Endometrial microvascular endothelial cells (primary cell): Measurements from ENCODE around the gene SCAANT1. TPM values are rescaled to one million over a fixed set of nuclear protein-coding genes. Genes with fewer than 3 reads are reported as not detected.

Experiments
- in situ Hi-C: cut with HindIII; loops from 2 replicates; pipeline ENCODE4 v1.10.0; 2017; ENCODE audit warnings: low sequenced_read_pairs, low pct_unique_long_range_greater_than_20kb; ENCODE audit errors: inconsistent ontology term
- total RNA-seq: library from RNA; depleted of rRNA; stranded (reverse); fragments of >200 nt; gene quantifications from one replicate; pipeline ENCODE4 v1.2.3, GENCODE V29; 2015; ENCODE audit errors: inconsistent ontology term

The SCAANT1 gene
- not detected for total RNA-seq

DNA sequence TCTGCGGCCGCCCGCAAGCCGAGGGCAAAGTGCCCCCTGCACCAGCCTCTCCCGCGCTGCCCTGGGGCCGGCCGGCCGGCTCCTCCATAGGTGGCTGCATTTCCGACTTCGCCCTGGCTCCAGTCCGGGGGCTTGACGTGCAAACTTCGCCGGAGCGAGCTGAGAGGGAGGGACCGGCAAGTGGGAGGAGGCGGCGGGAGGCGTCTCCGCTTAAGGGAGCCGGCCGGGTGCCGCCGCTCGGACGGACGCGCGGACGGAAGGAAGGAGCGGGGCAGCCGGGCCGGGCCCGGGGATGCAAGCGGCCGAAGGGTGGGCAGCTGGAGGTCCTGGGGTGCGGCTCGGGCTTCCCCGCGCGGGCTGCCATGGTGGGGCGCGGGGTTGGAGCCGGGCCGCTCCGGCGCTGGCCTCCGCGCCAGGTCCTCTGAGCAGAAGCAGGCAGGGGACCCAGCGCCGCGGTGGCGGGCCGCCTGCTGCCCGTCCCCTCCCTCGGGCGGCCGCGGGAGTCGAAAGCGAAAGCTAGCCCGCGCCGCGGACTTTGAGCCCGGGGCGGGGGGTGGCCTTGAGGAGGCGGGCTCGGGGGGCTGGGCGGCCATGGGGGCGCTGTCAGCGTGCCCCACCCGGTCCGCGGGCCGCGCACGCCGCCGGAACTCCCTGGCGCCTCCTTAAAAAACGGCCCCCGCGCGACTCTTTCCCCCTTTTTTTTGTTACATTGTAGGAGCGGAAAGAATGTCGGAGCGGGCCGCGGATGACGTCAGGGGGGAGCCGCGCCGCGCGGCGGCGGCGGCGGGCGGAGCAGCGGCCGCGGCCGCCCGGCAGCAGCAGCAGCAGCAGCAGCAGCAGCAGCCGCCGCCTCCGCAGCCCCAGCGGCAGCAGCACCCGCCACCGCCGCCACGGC is at the start of gene SCAANT1:
Gene SCAANT1, minus strand, starts transcription at position 511 of the 895 bp plus-strand sequence.
- in situ Hi-C loops, result no loop called here

DNA sequence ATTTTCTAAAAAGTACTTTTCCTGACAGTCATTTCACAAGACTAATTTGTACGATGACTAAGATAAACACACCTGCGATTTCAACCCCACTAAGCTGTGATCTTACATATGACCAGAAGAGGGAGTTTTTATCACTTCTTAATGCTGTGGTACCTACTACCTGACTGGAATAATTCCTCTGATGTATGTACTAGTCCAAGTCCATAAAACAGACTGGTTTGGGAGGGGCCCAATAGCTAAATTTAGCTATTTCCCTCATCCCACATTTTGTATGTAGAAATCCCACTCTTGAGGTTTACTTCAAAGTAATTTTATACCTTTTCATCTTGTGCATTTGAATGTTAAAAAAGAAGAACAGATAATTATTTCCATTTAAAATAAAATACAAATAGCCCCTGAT is 49.7 kb upstream of the SCAANT1 start:
- in situ Hi-C loops, result no loop called here

DNA sequence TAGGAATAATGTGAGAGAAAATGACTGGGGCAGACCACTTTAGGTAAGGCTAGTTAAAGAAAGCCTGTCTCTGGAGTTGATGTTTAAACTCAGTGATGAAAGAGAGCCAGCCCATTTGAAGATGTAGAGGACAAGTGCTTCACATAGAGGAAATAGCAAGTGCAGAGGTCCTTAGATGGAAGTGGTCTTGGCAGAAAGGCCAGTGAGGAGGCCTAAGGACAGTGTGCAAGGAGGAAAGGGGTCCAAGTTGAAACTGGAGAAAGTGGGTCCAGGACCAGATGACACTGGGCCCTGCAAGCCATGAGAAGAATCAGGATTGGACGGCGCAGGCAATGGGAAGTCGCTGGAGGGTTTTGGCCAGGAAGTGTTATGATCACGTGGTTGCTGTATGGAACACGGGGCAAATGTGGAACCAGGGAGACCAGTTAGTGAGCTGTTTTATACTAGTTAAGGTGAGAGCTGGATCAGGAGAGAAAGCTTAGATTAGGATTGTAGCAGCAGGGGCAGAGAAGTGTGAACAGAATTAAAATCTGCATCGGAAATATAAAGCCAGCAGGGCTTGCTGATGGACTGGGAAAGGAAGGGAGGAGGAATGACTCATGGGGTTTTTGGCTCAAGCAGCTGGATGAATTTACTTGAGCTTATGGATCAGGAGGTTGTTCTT is 48.0 kb upstream of the SCAANT1 start:
- in situ Hi-C loops, result no loop called here

DNA sequence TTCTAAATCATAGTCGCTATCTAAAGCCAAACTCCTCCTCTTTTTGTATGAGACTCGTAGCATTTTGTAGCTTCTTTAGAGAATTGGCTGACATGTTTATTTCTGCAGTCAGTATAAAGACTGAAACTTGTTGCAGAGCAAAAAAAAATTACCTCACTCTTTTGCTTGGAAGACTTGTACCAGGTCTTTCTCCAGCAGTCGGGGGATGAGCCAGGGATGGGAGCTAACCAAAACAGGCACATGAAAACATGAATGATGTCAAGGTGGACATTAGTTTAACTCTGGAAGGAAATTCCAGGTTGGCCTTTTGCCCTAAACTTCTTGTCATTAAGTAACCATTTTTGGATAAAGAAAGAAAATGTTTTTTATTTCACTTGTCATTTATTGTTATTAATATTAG is 47.0 kb upstream of the SCAANT1 start:
- in situ Hi-C loops, result no loop called here

DNA sequence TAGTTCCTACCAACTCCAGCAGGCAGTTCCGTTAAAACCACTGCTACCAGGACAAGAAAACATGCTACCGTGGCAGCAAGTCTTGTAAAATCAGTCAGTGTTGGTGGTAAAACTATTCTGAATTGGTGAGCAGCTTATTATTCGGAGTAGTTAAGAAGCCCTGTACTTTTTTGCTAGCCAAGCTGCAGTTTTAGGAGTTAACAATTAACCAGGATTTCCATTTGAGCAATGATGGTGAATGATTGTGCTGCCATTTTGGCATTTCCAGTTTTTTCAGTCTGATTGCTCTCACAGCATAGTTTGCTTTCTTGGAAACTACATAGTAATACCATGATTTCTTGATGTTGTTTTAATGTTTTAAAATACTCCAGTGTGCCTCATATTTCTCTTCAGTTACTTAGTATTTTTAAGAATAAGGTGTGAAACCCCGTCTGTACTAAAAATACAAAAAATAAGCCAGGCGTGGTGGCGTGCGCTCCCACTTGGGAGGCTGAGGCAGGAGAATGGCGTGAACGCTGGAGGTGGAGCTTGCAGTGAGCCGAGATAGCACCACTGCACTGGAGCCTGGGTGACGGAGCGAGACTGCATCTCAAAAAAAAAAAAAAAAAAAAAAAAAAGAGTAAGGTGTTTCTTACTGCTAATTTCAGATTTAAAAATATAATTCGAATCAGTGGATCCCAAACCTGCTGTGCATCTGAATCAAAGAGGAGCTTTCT is 43.8 kb upstream of the SCAANT1 start:
- in situ Hi-C loops, result no loop called here

DNA sequence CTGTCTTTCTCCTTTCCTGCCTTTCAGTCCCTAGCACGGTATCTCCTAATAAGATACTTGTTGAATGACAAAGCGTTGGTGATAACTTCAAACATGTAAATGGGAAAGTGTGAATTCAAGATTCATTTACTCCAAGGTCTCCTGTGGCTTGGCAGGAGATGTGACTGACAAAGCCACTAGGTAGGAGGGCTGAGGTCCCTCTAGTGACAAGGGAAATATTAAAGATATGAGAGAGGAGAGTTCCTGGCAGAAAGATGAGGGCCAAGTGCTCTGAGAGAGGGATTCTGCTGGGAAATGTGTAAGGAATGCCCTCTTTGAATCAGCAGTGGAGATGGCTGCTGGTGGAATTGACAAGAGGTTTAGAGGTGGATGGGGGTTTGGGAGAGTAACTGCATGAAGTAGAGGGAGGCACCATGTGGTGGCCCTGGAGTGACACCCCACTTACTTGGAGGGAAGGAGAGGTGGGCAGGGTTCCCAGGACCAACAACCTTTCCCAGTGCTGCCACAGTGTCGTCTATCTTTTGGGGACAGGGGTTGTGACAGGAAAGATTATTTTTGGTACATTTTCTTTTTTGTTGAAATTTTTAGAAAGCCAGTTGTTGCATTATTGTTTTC is 43.0 kb upstream of the SCAANT1 start:
- in situ Hi-C loops, result no loop called here

DNA sequence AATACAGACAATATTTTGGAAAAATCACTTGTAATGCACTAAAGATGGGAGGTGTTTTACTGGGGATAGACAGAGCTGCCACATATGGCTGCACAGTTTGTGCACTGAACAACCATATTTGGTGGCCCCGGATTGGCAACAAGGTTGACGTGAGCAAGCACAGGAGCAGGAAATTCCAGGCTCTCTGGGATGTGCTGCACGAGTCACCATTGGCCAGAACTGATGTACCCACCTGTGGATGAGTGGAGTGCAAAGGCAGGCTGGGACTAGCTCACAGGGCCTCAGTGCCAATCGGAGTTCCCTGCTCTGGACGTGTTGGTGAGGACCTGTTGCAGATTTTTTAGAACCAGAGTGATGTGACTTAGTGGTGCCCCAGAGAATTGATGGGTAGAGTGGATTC is 42.0 kb upstream of the SCAANT1 start:
- in situ Hi-C loops, result no loop called here

DNA sequence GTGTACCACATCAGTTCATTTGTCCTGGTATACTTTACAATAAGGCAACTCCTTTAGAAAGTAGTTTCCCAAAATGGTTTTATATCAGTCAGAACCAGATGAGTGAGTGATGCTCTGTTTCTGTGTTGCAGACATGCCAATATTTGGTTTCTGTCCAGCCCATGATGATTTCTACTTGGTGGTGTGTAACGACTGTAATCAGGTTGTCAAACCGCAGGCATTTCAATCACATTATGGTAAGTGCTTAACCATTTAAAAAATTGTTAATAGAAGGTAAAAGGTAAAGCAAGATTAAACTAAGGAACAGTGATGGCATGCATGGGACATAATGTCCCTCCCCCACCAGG is 40.0 kb upstream of the SCAANT1 start:
- in situ Hi-C loops, result no loop called here

DNA sequence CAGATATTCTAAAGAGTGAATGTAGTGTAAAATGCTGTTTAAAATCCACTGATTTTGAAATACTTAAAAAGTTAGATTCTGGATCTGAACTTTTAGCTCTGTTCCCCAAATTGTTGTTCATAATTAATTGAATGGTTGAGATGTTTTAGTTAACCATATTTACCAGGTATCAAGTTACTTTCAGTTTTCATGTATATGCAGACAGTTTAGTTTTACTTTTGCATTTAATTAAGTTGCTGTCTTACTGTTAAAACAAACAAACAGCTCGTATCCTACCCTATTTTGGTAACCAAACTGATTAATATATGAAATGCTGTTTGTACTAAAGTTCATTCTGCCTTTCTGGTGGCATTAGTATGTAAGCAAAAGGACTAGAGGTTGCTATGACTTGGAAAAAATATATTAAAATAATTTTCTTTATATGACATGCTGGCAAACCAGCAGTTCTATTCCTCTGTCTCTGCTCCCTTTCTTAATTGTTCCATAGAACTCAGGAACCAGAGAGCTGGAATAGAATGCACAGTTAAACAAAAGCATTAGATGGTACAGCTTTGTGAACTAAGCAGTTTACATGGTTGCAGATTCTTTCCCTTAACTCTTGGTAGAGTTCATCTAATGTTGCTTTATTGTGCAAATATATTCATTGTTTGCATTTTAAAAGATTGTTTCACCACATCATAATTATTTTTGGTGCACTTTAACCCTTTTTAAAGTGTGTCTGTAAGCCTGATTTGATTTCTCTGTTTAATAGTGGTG is 39.5 kb upstream of the SCAANT1 start:
- in situ Hi-C loops, result no loop called here

DNA sequence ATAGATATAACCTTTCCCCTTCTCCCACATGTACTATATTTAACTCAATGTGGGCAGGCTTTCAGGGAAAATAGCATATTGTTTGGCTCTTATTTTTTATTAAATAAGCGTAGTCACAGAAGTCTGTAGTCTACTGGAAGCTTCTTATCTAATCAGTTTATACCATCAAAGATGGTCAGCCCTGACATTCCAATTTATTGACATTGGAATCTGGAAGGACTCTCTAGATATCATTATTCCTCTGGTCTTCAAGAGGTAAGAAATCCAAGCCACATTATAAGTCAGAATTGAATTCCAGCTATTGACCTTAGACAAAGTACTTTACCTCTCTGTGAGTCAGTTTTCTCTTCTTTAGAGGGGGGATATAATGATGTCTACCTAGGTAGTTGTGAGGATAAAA is 38.5 kb upstream of the SCAANT1 start:
- in situ Hi-C loops, result no loop called here

DNA sequence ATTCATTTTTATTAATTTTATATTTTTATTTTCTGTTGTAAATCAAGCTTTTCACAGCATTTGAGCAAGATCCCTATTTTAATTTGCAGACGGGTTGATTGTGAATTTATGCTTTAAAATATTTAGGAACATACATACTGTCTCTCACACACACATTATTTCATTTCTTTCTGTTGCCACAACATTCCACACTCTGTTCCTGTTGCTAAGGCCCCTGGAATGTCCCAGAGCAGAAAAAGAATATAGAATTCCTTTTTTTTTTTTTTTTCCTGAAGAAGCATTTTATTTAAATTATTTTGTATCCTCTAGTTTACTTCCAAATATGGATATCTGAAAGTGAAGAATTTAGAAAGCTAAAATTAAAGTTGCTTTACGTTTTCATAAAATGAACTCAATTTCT is 36.8 kb upstream of the SCAANT1 start:
- in situ Hi-C loops, result no loop called here

DNA sequence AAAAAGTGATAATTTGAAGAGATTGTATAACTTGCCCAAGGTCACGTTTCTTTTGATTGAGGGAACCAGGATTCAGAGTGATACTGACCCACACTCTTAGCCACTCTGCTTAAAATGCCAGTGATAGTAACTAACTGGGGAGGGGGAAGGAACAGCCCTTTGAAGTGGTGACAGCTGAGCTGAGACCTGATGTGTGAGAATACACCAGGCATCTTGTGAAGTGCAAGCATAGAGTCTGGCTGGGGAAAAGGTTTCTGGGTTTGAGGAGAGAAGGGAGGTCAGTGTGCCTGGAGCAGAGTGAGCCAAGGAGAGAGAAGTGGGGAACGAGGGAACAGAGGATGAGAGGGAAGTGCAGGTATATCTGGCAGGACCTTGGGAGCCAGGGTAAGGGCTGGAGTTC is 35.4 kb upstream of the SCAANT1 start:
- in situ Hi-C loops, result no loop called here

DNA sequence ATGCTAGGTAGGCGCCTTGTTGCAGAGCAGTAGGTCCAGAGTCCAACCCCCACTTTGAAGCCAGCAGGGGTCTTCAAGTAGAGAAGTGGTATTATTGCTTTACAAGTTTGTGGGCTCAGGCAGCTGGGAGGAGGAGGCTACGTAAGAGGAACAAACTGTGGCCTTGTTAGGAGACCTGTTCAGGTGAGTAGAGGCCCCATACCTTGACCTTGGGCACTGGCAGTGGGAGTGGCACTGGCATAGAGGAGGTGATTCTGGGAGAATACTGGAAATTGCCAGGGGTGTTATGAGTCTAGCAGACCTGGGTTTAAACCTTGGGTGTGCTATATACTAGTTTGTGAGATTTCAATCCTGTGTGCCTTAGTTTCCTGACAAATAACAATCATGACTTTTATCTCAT is 34.6 kb upstream of the SCAANT1 start:
- in situ Hi-C loops, result no loop called here

DNA sequence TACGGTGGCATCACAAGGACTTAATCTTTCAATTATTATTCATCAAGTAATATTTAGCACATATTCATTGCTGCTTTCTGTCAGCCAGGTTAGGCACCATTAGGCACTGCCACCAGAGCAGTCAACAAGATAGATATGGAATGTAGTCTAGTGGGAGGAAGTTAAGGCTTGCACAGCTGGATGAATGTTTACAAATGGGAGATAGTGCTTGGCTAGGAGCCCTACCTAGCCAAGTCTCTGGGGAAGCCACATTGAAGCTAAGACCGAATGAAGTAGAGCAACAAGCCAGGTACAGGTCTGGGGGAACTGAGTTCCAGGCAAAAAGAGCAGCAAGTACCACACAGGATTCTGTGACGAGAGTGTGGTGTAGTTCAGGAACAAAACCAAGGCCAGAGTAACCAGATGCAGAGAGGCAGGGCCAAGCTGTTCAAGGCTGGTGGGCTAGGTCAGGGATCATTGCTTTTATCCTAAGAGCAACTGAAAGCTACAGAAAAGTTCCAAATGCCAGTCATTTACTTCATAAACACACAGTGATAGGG is 33.4 kb upstream of the SCAANT1 start:
- in situ Hi-C loops, result no loop called here

DNA sequence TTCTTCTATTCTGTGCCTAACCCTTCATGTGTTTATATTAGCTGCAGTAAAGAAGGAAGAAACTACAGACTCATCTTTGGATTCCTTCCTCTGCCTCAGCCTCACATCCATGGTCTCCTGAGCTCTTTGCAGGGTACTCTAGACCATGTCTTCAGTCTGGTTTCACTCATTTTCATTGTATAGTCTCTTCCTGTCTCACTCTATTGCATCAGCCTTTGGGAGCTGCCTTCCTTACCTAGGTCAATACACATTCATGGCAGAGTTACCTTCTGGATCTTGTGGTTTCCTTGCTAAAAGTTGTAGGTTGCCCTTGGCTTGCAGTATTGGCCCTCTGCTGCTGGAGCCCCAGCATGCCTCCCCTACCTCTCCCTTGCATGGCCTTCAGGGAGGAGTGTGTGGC is 31.5 kb upstream of the SCAANT1 start:
- in situ Hi-C loops, result no loop called here

DNA sequence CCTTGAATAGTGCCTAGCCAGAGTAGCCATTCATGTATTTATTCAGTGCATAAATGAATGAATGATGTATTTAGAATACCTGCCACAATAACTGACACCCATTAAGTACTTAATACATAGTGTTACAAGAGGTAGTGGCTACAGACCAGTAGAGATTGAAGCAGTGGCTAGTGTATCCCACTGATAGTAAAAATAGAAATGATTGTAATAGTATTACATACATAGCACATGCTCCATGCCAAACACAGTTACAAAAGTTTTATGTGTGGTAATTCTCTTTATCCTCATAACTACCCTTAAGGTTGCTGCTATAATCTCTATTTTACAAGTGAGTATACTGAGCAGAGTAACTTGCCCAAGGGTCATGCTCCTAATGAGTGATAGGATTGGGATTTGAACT is 30.3 kb upstream of the SCAANT1 start:
- in situ Hi-C loops, result no loop called here

DNA sequence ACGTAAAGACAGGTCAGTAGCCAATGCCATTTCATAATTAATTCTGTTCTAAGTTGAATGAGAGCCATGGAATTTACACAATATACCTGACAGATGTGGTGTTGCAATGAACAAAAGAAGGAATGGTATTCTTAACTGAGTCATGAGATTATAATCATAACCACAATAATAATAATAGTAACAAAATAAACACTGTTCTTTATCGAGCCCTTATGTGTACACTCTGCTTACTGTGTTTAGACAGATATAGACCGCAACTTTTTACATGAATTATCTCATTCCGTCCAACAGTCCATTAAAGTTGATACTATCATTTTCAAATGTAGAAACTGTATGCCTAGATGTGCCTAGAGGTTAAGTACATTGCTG is 28.2 kb upstream of the SCAANT1 start:
- in situ Hi-C loops, result no loop called here
